Measurements from ENCODE around the gene CRY1.

CRY1 gene

DNA sequence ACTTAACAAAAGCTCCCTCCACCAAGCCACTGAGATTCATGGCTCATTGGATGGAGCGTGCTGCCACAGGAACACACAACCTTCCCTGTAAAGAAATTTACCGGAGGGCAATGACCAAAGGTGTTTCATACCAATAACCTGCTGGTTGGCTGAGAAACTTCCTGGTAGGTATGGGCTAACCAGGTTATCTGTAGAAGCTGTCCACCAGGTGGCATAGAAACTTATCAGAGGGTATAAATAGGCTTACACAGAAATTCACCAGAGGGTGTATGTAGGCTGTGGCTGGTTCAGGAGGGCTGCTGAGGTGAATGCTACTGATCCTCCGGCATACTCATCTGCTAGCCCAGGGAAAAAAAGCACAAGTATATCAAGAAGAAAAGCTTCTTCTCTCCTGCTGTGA lies 79.3 kb downstream of the CRY1 start:
- H3K4me3 ChIP-seq (ENCODE audit: insufficient read depth, low read length, poor library complexity, severe bottlenecking), result no peak overlapping the region
- no peaks in the 10 kb centered on the region for H3F3A ChIP-seq (ENCODE audit: insufficient read depth)
- no peaks in the 10 kb centered on the region for H3K9me2 ChIP-seq (replicated peaks; ENCODE audit: insufficient read depth, low read length)
- no peaks in the 10 kb centered on the region for H3K79me2 ChIP-seq (ENCODE audit: insufficient read depth, low read length)
- no peak overlapping the region for H3K4me2 ChIP-seq (ENCODE audit: low read depth, low read length, poor library complexity, severe bottlenecking)
- no peak overlapping the region for H2AFZ ChIP-seq (ENCODE audit: low read depth, low read length, severe bottlenecking)
- no peak overlapping the region for H3K9ac ChIP-seq (ENCODE audit: low read length)
- H3K36me3 ChIP-seq (ENCODE audit: low read length), result no peaks in the 10 kb centered on the region
- H3K27ac ChIP-seq (ENCODE audit: low read depth, low read length), result no peak overlapping the region
- H4K20me1 ChIP-seq (ENCODE audit: low read depth, low read length), result no peaks in the 10 kb centered on the region
- TF ChIP-seq EZH2phosphoT487 (conservative IDR thresholded peaks at IDR 0.05; ENCODE audit: low read length), result no peak
- TF ChIP-seq, protein P1, sequence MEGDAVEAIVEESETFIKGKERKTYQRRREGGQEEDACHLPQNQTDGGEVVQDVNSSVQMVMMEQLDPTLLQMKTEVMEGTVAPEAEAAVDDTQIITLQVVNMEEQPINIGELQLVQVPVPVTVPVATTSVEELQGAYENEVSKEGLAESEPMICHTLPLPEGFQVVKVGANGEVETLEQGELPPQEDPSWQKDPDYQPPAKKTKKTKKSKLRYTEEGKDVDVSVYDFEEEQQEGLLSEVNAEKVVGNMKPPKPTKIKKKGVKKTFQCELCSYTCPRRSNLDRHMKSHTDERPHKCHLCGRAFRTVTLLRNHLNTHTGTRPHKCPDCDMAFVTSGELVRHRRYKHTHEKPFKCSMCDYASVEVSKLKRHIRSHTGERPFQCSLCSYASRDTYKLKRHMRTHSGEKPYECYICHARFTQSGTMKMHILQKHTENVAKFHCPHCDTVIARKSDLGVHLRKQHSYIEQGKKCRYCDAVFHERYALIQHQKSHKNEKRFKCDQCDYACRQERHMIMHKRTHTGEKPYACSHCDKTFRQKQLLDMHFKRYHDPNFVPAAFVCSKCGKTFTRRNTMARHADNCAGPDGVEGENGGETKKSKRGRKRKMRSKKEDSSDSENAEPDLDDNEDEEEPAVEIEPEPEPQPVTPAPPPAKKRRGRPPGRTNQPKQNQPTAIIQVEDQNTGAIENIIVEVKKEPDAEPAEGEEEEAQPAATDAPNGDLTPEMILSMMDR (IDR thresholded peaks at IDR 0.05; ENCODE audit: insufficient read depth, low read length, poor library complexity, severe bottlenecking), result no peak
- H3K27me3 ChIP-seq (ENCODE audit: low read length), result no peaks in the 10 kb centered on the region
- no peaks in the 10 kb centered on the region for H3K9me3 ChIP-seq (ENCODE audit: insufficient read depth, low read length)

DNA sequence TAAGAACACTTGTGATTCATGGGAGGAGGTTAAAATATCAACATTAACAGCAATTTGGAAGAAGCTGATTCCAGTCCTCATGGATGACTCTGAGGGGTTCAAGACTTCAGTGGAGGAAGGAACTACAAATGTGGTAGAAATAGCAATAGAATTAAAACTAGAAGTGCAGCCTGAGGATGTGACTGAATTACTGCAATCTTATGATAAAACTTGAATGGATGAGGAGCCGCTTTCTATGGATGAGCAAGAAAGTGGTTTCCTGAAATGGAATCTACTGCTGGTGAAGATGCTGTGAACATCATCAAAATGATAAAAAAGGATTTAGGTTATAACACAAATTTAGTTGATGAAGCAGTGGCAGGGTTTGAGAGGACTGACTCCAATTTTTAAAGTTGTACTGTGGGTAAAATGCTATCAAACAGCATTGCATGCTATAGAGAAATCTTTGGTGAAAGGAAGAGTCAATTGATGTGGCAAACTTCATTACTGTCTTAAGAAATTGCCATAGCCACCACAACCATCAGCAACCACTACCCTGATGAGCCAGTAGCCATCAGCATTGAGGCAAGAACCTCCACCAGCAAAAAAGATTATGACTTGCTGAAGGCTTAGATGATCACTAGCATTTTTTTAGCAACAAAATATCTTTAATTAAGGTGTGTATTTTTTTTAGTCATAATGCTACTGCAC lies 80.5 kb downstream of the CRY1 start:
- Histone ChIP-seq H3K9ac (ENCODE audit: low read length) (no peak overlapping the region), H3K9me2 (replicated peaks; ENCODE audit: insufficient read depth, low read length) (no peaks in the 10 kb centered on the region), H3K4me3 (ENCODE audit: insufficient read depth, low read length, poor library complexity, severe bottlenecking) (no peak overlapping the region), H3K79me2 (ENCODE audit: insufficient read depth, low read length) (no peaks in the 10 kb centered on the region), H3K27ac (ENCODE audit: low read depth, low read length) (no peak overlapping the region), H3K9me3 (ENCODE audit: insufficient read depth, low read length) (no peaks in the 10 kb centered on the region), H4K20me1 (ENCODE audit: low read depth, low read length) (no peaks in the 10 kb centered on the region), H3K36me3 (ENCODE audit: low read length) (no peaks in the 10 kb centered on the region), H3K27me3 (ENCODE audit: low read length) (no peaks in the 10 kb centered on the region), H2AFZ (ENCODE audit: low read depth, low read length, severe bottlenecking) (no peak overlapping the region), H3F3A (ENCODE audit: insufficient read depth) (no peaks in the 10 kb centered on the region), H3K4me2 (ENCODE audit: low read depth, low read length, poor library complexity, severe bottlenecking) (no peak overlapping the region)
- TF ChIP-seq EZH2phosphoT487 (conservative IDR thresholded peaks at IDR 0.05; ENCODE audit: low read length), result no peak
- TF ChIP-seq, protein P1 (IDR thresholded peaks at IDR 0.05; ENCODE audit: insufficient read depth, low read length, poor library complexity, severe bottlenecking), result no peak

DNA sequence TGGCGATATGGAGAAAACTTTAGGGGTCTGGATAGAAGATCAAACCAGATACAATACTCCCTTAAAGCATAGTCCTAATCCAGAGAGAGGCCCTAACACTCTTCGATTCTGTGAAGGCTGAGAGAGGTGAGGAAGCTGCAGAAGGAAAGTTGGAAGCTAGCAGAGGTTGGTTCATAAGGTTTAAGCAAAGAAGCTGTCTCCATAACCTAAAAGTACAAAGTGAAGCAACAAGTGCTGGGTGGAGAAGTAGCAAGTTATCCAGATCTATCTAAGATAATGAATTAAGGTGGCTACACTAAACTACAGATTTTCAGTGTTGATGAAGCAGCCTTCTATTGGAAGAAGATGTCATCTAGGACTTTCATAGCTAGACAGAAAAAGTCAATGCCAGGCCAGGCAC lies 81.8 kb downstream of the CRY1 start:
- Histone ChIP-seq H4K20me1 (ENCODE audit: low read depth, low read length) (no peaks in the 10 kb centered on the region), H3K4me2 (ENCODE audit: low read depth, low read length, poor library complexity, severe bottlenecking) (no peak overlapping the region), H3K9ac (ENCODE audit: low read length) (no peak overlapping the region), H3K79me2 (ENCODE audit: insufficient read depth, low read length) (no peaks in the 10 kb centered on the region), H3K9me3 (ENCODE audit: insufficient read depth, low read length) (no peaks in the 10 kb centered on the region), H2AFZ (ENCODE audit: low read depth, low read length, severe bottlenecking) (no peak overlapping the region), H3K4me3 (ENCODE audit: insufficient read depth, low read length, poor library complexity, severe bottlenecking) (no peak overlapping the region), H3K27me3 (ENCODE audit: low read length) (no peaks in the 10 kb centered on the region), H3K27ac (ENCODE audit: low read depth, low read length) (no peak overlapping the region), H3F3A (ENCODE audit: insufficient read depth) (no peaks in the 10 kb centered on the region), H3K36me3 (ENCODE audit: low read length) (no peaks in the 10 kb centered on the region), H3K9me2 (replicated peaks; ENCODE audit: insufficient read depth, low read length) (no peaks in the 10 kb centered on the region)
- TF ChIP-seq EZH2phosphoT487 (conservative IDR thresholded peaks at IDR 0.05; ENCODE audit: low read length), result no peak
- TF ChIP-seq, protein P1 (IDR thresholded peaks at IDR 0.05; ENCODE audit: insufficient read depth, low read length, poor library complexity, severe bottlenecking), result no peak

Data from SU-DHL-6 (cell line).